Measurements from ENCODE around the gene MATN1. TPM values are rescaled to one million over a fixed set of nuclear protein-coding genes. Genes with fewer than 3 reads are reported as not detected.
A peak's percentile ranks its signal among the peaks of the same experiment; 100 is the strongest.

Gene MATN1
- total and polyA plus RNA-seq, 2 of the 4 experiments (the other 2 are of a cell fraction) = 0.27 TPM; not detected in 1

- Histone ChIP-seq H3K27ac (ENCODE audit: insufficient read depth, low read length) (no peak overlapping the region), H3K79me1 (ENCODE audit: low read depth in 1 of 2, low read length in 2 of 2) (no peaks in the 10 kb centered on the region), H3K4me2 (ENCODE audit: low read depth, low read length) (no peak overlapping the region), H3K4me3 (ENCODE audit: insufficient read depth, low read depth, low read length) (no peak overlapping the region), H3K9me1 (ENCODE audit: insufficient read depth, low read length) (peaks cover 3% of the 10 kb centered on the region; the same call in 1 of the 2 replicates), H3K4ac (ENCODE audit: low read depth, low read length) (no peak overlapping the region), H3K18ac (ENCODE audit: low read depth, low read length) (no peak overlapping the region), H3K9me3 (ENCODE audit: control insufficient read depth, insufficient read depth, low read length) (no peaks in the 10 kb centered on the region), H2BK20ac (ENCODE audit: low read depth, low read length) (no peak overlapping the region), H3K23ac (ENCODE audit: low read depth, low read length) (no peak overlapping the region), H2AFZ (replicated peaks; ENCODE audit: low read length, poor library complexity) (no peak overlapping the region), H3K27me3 (ENCODE audit: control insufficient read depth, insufficient read depth, low read length) (peaks cover 14% of the 10 kb centered on the region), H4K20me1 (ENCODE audit: insufficient read depth, low read length) (no peaks in the 10 kb centered on the region), H4K8ac (ENCODE audit: low read depth in 2 of 2, low read length in 2 of 2) (no peak overlapping the region), H2AK9ac (replicated peaks; ENCODE audit: low read depth, low read length, poor library complexity) (no peak overlapping the region), H3K36me3 (ENCODE audit: control insufficient read depth, insufficient read depth, low read length) (no peaks in the 10 kb centered on the region), H3K14ac (replicated peaks; ENCODE audit: low read depth, low read length) (no peak overlapping the region), H2AK5ac (ENCODE audit: low read depth, low read length) (no peak overlapping the region), H3K4me1 (ENCODE audit: control insufficient read depth, insufficient read depth, low read length) (peaks cover 4% of the 10 kb centered on the region; the same call in 1 of the 2 replicates), H2BK120ac (ENCODE audit: low read depth, low read length) (no peak overlapping the region), H4K91ac (ENCODE audit: insufficient read depth, low read depth, low read length) (no peak overlapping the region), H4K5ac (ENCODE audit: low read depth, low read length) (no peak overlapping the region), H2BK5ac (ENCODE audit: low read depth, low read length, poor library complexity, severe bottlenecking) (no peak overlapping the region), H2BK15ac (ENCODE audit: low read depth, low read length) (no peak overlapping the region), H3K56ac (ENCODE audit: extremely low read depth, insufficient read depth, low read length) (no peak overlapping the region), H3K9ac (ENCODE audit: low read depth, low read length) (no peak overlapping the region)
- dilution Hi-C loops (cut with HindIII; ENCODE audit: low sequenced_read_pairs, unreplicated experiment) = no loop called here
- DNase-seq = peak; percentile 7
- WGBS, 2 experiments (ENCODE audit: extremely low coverage in 2 of 2, insufficient read length in 1 of 2) = no CpG with 5 or more reads among the region's 4 CpGs
- in situ Hi-C loops (cut with MboI; ENCODE audit: low sequenced_read_pairs) = loop anchor here (10.0 kb wide), 2 partner anchors 999 to 1809 kb away; no protein-coding TSS in a partner anchor
- POLR2A ChIA-PET (ENCODE audit: unreplicated experiment) = no interaction called here
- intact Hi-C loops (cut with micrococcal nuclease) = loop anchor here (10.0 kb wide), 1 partner anchor 619 kb away; no protein-coding TSS in a partner anchor
- BruUV-seq (replicated peaks) = no TSS peak
- CTCF ChIA-PET = no interaction called here
- ATAC-seq (ENCODE audit: low read depth) = peak; percentile 6; the same call in 1 of the 2 replicates
- TF ChIP-seq BHLHE40 (IDR thresholded peaks at IDR 0.05; ENCODE audit: low read depth, low read length) = no peak
- TF ChIP-seq NFE2L2 (IDR thresholded peaks at IDR 0.05; ENCODE audit: low read depth, low read length) = no peak
- no peak for TF ChIP-seq RCOR1 (IDR thresholded peaks at IDR 0.05; ENCODE audit: insufficient replicate concordance, low read length)
- no peak for TF ChIP-seq FOS (IDR thresholded peaks at IDR 0.05; ENCODE audit: low read depth, low read length)
- TF ChIP-seq MAFK (IDR thresholded peaks at IDR 0.05; ENCODE audit: low read depth, low read length) = no peak
- TF ChIP-seq MAZ (IDR thresholded peaks at IDR 0.05; ENCODE audit: borderline replicate concordance, low read depth, low read length) = no peak
- TF ChIP-seq RAD21 (IDR thresholded peaks at IDR 0.05; ENCODE audit: low read length) = no peak
- no peak for TF ChIP-seq CTCF (conservative IDR thresholded peaks at IDR 0.05; ENCODE audit: low read depth, low read length)
- no peak for TF ChIP-seq POLR2A (IDR thresholded peaks at IDR 0.05; ENCODE audit: low read depth, low read length)
- TF ChIP-seq, protein P1, sequence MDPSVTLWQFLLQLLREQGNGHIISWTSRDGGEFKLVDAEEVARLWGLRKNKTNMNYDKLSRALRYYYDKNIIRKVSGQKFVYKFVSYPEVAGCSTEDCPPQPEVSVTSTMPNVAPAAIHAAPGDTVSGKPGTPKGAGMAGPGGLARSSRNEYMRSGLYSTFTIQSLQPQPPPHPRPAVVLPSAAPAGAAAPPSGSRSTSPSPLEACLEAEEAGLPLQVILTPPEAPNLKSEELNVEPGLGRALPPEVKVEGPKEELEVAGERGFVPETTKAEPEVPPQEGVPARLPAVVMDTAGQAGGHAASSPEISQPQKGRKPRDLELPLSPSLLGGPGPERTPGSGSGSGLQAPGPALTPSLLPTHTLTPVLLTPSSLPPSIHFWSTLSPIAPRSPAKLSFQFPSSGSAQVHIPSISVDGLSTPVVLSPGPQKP (IDR thresholded peaks at IDR 0.05; ENCODE audit: borderline replicate concordance, low read depth, low read length) = no peak
- no peak for TF ChIP-seq RFX5 (IDR thresholded peaks at IDR 0.05; ENCODE audit: low read depth, low read length)
These were observed 19.1 kb downstream of the MATN1 start for GRCh38 chr1:30704271-30704670.

Measured in IMR-90 (cell line).